GM18907 (cell line): Measurements from ENCODE around the gene SCO1.
A peak's percentile ranks its signal among the peaks of the same experiment; 100 is the strongest.

Experiments used
- ATAC-seq: cut with Tn5 transposase; IDR thresholded peaks from one replicate; pipeline ENCODE4 v1.9.1; 2021; ENCODE audit warnings: mild to moderate bottlenecking, moderate library complexity; ENCODE audit not compliant: unreplicated experiment

The SCO1 gene

GRCh38 chr17:10657148-10657547, 40.2 kb downstream of the SCO1 start, which contains the start of gene MYH3:
Gene MYH3 (minus strand): TSS chr17:10657309. CDS start chr17:10655064, 2,245 bp downstream.
- no peak for ATAC-seq

GRCh38 chr17:10653987-10654386, 43.3 kb downstream of the SCO1 start:
- no peak for ATAC-seq

- ATAC-seq, result no peak
Observed at GRCh38 chr17:10652984-10653659, 44.2 kb downstream of the SCO1 start.

GRCh38 chr17:10651927-10652326, 45.4 kb downstream of the SCO1 start:
- no peak for ATAC-seq

GRCh38 chr17:10649602-10650001, 47.7 kb downstream of the SCO1 start:
- ATAC-seq, result no peak

- ATAC-seq, result no peak
Observed at GRCh38 chr17:10648956-10649355, 48.4 kb downstream of the SCO1 start.

GRCh38 chr17:10648381-10648780, 49.0 kb downstream of the SCO1 start:
- ATAC-seq, result no peak

- no peak for ATAC-seq
Observed at GRCh38 chr17:10646392-10646990, 50.8 kb downstream of the SCO1 start.

GRCh38 chr17:10640475-10640874, 56.9 kb downstream of the SCO1 start:
- no peak for ATAC-seq

GRCh38 chr17:10638151-10638550, 59.2 kb downstream of the SCO1 start:
- no peak for ATAC-seq

- no peak for ATAC-seq
Observed at GRCh38 chr17:10635290-10635689, 62.0 kb downstream of the SCO1 start.

- ATAC-seq, result peak; percentile 98
Observed at GRCh38 chr17:10633738-10634379, 63.5 kb downstream of the SCO1 start.

- ATAC-seq, result no peak
Observed at GRCh38 chr17:10631701-10632100, 65.6 kb downstream of the SCO1 start.

- no peak for ATAC-seq
Observed at GRCh38 chr17:10631048-10631700, 66.2 kb downstream of the SCO1 start.

- ATAC-seq, result no peak
Observed at GRCh38 chr17:10629706-10630105, 67.6 kb downstream of the SCO1 start.

GRCh38 chr17:10628756-10629155, 68.6 kb downstream of the SCO1 start:
- ATAC-seq, result no peak

- ATAC-seq, result no peak
Observed at GRCh38 chr17:10626390-10626789, 70.9 kb downstream of the SCO1 start.

GRCh38 chr17:10624969-10625368, 72.4 kb downstream of the SCO1 start:
- no peak for ATAC-seq

GRCh38 chr17:10623737-10624338, 73.5 kb downstream of the SCO1 start:
- no peak for ATAC-seq

GRCh38 chr17:10622617-10623485, 74.5 kb downstream of the SCO1 start:
- no peak for ATAC-seq
